GM18519 (cell line): ENCODE data around the gene GNPTG.

Experiments used
- ATAC-seq: cut with Tn5 transposase; IDR thresholded peaks from one replicate; pipeline ENCODE4 v1.9.1; 2021; ENCODE audit warnings: mild to moderate bottlenecking, moderate library complexity; ENCODE audit not compliant: unreplicated experiment, low FRiP score

Gene GNPTG

DNA sequence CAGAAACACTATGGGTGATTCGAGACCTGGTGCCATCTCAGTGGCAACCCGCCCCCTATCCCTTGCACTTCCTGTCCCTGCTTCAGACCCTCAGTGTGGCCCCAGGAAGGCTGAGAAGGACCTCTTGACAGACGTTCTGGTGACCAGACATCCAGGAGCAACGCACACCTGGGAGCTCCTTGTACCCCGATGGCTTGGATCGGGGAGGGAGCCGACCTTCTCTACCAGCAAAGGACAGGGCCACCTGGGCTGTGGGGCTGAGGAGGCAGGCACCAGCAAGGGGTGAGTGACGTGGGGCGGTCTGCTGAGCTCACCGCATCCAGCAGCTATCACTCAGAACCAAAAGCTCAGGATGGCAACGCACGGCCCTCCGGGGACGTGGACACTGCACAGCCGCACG lies 35.6 kb downstream of the GNPTG start:
- no peak for ATAC-seq

DNA sequence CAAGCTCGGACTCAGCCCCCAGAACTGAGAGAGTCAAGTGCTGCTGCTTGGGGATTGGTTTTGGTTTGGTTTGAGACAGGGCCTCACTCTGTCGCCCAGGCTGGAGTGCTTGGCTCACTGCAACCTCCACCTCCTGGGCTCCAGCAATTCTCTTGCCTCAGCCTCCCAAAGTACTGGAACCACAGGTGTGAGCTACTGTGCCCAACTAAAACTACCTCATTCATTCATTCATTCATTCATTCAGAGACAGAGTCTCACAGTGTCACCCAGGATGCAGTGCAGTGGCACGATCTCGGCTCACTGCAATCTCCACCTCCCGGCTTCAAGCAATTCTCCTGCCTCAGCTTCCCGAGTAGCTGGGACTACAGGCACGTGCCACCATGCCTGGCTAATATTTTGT lies 38.0 kb downstream of the GNPTG start:
- no peak for ATAC-seq

DNA sequence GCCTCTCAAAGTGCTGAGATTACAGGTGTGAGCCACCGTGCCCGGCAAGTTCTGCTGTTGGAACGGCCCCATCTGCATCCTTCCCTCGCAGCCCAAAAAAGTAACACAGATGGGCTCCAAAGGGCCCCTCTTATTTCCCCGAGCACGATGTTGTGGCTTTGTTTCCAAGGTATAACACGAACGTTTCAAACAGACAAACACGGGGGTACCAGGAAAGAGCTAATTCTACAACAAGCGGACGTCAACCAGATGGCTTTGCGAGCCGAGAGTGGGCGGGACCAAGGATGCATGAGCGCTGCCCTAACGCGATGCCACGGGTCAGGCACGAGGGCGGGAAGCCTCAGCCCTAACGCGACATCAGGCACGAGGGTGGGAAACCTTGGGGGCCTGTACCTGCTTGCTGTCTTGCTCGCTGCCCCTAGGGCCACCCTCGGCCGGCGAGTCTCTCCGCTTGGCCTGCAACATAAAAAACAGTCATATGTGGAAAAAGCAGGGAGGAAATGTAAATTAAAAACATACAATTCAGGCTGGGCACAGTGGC lies 38.6 kb downstream of the GNPTG start:
- ATAC-seq: no peak

DNA sequence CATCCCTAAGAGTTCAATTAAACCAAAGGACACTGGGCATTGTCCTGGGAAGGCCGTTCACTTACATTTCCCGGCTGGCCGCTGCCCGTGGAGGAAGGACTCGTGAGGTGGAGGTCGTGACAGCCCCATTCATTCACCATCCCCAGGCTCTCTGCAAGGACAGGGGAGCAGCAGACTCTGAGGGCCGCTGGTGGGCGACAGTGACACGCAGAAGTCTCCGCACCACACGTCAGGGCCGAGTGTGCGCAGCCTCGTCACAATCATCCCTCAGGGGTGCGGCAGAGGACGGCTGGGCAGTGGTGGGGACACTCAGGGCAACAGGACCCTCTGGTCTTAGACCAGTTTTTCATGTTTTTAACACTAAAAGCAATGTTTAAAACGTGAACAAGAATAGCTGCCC lies 41.1 kb downstream of the GNPTG start:
- no peak for ATAC-seq

DNA sequence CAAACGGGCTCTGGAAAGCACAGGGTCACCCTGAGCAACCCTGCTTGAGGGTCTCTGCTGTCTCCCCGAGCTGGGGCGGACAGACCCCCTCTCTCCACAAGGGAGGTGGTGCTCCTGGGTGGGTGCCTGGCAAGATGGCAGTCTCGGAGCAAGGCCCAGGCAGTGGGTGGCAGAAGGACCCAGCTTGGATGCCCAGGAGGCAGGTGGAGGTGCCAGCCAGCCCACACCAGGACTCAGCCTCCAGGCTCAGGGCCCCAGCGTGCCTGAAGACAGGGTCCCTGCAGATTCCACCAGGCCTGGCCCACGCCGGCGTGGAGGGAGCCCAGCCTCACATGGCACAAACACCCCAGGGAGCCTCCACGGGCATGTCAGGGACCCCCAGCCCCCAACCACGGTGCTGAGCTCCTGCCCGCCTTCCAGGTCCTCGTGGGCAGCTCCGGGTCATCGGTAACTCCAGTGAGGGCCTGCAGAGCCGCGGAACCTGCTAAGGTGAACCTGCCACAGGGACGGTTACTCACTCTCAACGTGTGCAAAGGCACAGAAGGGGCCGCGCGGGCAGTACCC lies 42.0 kb downstream of the GNPTG start:
- no peak for ATAC-seq

DNA sequence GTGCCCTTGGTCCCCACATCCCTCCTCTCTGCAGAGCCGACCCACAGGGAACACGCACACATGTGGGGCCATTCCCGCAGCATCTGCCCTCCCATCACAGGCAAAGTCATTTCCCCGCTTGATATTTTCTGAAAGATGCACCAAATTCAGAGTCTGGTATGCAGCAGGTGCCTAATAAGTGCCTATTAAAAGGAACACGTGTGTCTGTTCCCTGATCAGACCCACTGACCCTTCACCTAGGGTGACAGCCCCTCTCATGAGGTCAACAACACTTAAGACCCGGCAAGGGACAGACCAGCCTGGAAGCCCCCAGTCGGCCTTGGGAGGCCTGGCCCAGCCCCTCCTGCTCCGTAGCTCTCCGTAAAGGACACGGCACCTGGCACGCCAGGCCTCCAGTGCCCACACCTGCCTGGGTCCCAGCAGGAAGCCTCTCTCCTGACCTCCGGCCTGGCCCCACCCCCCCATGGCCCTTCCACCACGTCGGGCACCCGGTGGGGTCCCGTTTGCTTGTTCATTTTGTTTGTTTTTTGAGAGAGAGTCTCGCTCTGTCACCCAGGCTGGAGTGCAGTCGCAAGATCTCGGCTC lies 42.7 kb downstream of the GNPTG start:
- no peak for ATAC-seq

DNA sequence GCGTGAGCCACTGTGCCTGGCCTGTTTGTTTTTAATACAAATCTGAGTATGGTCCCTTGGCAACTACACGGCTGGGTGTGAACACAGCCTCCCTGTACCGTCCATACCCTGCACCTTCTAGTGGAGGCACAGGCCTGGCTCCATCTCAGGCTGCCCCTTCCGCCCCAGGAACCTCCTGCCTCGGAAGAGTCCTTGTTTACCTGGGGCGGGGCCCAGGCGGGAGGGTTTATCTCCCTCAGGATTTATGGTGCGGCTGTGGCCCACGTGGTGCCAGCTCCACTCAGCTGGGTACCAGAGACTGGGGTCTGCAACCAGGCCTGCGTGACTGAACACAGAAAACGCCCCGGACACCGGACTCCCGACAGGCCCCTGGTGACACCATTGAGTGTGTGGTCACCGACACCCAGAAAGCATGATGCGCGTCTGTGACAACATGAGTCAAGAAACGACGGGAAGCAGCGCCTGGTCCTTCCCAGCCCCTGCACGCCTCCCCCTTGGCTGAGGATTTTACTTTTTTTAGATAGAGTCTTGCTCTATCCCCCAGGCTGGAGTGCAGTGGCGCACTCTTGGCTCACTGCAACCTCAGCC lies 43.8 kb downstream of the GNPTG start:
- ATAC-seq: no peak

DNA sequence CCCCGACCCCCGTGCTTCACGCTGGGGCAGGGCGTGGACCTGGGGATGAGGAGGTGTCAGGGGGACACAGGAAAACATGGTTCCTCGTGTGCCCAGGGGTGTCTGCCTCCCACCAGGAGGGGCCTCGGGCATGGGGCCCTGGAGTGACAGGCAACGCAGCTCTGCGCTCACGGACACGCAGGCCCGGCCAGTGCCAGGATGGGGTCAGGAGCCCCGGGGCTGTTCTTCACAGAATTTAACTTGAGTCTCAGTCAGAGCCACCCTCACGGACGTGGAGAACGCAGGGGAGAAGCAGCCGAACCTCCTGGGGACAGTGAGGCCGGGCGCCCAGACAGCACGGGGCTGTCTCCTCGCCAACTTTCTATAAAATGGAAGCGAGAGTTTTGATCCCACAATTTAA lies 46.0 kb downstream of the GNPTG start:
- ATAC-seq: no peak

DNA sequence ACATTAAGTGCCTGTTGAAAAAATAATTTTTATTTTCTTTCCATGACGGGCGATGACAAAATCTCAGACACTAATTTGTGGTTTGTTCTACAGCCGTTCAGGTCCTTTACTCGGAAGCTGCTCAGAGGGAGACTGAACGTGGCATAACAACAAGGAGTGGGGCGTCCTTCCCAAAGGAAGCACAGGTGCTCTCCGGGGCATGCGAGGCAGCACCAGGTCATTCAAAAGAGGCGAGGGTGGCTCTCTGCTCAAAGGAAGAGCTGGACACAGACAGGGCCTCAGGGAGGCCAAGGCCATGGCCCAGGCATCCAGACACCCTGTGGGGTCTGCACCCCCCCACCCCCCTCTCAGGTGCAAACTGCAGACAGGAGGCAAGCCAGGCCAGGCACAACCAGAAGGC lies 46.6 kb downstream of the GNPTG start:
- ATAC-seq: no peak

DNA sequence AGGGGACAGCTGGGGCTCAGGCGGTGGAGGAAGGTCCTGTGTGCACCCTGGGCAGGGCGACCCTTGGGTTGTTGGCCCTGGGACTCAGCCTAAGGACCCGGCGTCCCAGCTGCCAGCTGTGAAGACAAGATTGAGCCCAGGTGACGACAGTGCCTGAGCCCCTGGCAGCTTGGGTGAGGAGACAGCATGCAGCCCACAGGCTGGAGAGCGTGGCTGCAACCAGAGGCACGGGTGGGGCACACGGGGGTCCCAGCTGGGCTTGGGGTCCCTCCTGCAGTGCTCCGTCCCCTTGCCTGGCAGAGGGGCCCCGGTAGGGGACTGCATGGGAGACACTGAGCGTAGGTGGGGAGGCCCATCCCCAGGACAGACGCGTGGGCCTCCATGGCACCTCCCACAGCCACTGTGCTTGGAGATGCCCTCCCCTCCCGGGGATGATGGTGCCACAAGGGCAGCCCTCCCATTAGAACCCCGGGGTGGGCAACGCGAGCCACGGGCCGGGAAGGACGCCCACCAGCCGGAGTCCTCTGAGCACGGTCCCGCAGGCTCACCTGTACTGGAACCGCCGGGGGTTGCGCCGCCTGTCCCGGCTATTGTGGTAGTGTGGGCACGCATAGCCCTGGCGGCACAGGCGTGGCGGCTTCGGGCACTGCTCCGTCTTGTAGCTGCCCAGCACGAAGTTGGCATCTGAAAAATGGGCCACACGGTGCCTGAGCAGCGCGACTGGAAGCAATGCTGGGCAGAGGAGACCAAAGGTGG lies 47.3 kb downstream of the GNPTG start:
- no peak for ATAC-seq

DNA sequence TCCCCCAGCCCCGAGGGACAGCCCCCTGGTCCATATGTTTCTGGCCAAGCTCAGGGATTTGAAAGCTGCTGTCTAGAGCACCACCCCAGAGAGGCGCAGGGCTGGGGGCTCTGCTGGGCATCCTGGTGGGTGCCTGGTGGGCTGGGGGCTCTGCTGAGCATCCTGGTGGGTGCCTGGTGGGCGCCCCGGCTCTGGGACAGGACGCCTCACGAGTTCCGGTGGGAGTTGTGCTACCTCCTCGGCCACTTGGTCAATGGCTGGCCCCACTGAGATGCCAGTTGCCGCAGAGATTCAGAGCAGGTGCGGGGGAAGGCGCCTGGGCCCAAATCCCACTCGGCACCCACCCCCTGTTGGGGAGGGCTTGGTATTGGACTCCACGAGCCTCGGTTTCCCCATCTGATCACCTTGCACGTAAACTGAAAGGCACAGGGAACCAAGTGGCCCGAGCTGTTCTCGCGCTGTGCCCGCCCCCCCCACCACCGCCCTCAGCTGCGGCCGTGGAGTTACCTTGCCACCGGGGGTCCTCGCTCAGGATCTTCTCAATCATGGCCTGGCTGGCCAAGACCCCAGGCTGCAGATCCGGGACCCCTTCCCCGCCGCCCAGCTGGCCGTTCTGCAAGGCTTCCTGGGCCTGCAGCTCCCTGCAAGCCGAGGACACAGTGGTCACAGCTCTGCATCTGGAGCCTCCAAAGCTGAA lies 49.5 kb downstream of the GNPTG start:
- no peak for ATAC-seq

DNA sequence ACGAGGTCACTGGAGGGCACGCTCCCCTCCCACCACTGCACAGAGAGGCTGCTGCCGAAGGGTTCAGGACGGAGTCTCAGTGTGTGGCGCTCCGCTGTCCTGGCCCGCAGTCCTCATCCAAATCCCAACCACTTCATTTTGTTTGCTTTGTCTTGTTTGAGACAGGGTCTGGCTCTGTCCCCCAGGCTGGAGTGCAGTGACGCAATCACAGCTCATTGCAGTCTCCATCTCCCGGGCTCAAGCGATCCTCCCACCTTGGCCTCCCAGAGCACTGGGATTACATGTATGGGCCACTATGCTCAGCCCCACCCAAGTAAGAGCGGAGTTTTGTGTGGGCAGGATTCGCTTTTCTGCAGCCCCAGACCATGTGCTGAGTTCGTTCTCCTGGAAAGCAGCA lies 50.0 kb downstream of the GNPTG start:
- ATAC-seq: no peak

DNA sequence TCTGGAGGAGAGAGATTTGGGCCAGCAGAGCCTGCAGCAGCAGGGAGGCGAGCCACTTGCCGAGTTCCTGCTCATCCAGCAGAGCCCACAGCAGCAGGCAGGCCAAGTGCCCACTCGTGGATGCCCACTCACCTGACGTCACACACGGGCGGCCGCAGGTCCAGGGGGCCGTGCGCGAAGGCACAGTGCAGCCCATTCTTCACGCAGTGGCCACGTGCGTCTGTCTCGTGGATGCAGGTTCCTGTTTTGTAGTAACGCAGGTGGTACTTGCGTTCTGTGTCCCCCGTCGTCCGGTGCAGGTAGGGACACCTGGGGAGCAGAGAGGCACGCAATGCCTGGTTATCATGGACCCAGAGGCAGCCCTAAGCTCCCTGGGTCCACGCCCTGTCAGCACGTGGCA lies 51.3 kb downstream of the GNPTG start:
- no peak for ATAC-seq

DNA sequence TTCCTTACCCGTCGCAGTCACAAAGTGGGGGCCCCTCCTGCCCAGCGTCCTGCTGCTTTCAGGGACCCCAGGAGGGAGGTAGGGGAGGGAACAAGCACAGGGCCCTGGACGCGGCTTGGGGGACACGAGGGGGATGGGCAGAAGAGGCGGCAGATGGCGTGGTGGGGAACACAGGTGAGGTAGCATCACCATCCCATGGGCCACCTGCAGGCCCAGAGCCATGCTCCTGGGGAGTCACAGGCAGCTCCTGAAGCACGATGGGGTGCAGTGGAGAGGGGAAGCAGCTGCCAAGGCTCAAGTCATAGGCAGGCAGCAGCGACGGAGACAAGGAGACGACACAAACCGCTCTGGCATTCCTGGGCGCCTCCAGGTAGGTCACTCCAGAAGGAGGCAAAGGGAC lies 52.0 kb downstream of the GNPTG start:
- ATAC-seq: no peak

DNA sequence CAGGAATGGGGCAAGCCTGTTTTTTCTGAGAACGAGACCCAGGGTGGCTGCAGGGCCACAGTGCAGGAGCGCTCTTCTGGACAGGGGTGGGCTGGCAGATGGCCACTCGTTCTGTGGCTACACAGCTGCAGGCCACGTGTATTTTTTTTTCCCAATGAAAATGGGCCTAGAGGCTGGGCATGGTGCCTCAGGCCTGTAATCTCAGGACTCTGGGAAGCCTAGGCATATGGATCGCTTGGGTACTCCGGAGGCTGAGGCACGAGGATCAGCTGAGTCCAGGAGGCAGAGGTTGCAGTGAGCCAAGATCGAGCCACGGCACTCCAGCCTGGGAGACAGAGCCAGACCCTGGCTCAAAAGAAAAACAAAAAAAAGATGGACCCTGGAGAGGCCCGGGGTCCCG lies 56.0 kb downstream of the GNPTG start:
- ATAC-seq: no peak

DNA sequence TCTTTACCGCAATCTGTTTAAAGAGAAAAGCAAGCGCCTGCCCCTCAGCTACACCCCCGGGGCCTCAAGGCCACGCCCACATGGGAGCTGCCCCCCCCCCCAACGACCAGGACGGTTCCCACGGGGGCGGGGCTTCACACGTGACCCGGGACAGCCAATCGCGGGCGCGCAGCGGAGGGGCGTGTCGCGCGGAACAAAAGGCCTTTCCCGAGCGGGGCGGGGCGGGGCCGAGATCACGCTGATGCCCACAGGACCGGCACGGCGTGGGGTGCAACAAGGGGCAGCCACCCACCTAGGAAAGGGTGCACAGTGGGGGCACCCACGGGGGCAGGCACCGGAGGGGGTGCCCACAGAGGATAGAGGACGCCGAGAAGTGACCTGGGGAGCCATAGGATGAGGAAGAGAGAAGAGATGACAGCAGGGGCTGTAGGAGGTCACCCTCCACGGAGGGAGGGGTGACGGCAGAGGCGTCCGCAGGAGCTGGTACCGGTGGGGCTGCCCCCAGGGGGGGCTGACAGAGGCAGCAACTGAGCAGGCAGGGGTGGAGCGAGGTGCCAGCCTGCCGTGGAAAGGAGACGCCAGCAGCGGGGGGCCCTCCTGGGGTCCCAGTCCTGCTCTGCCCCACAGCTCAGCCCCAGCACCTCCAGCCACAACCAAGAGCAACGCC lies 56.6 kb downstream of the GNPTG start:
- no peak for ATAC-seq

DNA sequence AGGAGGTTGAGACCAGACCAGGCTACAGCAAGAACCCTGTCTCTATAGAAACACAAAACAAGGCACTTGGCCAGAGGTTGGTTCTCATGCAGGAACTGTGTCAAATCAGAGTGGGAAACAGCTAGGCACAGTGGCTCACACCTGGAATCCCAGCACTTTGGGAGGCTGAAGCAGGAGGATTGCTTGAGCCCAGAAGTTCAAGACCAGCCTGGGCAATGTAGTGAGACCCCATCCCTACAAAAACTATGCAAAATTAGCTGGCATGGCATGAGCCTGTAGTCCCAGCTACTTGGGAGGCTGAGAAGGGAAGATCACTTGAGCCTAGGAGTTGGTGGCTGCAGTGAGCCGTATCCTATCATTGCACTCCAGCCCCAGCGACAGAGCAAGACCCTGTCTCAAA lies 61.1 kb downstream of the GNPTG start:
- ATAC-seq: no peak
